Activated CD4-positive, alpha-beta T cell treated with anti-CD3 and anti-CD28 coated beads, Interleukin-2, amount 10 ng/mL, durations not matched to agents 24 days and 14 days (primary cell): ENCODE data around the gene SRPK2. TPM values are rescaled to one million over a fixed set of nuclear protein-coding genes. Genes with fewer than 3 reads are reported as not detected.
"Not testable (repeated sequence)": the region's sequence is repeated elsewhere in the genome, so short reads cannot be mapped to it uniquely, and the experiment has no call there.

ENCODE experiments used
- DNase-seq: peaks from one replicate; pipeline ENCODE4 v3.0.0; 2022
- H3K27ac Mint-ChIP-seq: one replicate; pipeline ENCODE4 v1.8.0; 2022; ENCODE audit warnings: mild to moderate bottlenecking, mixed read lengths
- H3K27me3 Mint-ChIP-seq: one replicate; pipeline ENCODE4 v1.8.0; 2022; ENCODE audit warnings: mixed read lengths
- H3K36me3 Mint-ChIP-seq: one replicate; pipeline ENCODE4 v1.8.0; 2022; ENCODE audit warnings: low read depth, mild to moderate bottlenecking, mixed read lengths
- H3K4me1 Mint-ChIP-seq: one replicate; pipeline ENCODE4 v1.8.0; 2021; ENCODE audit warnings: mixed read lengths
- H3K4me3 Mint-ChIP-seq: one replicate; pipeline ENCODE4 v1.8.0; 2022; ENCODE audit warnings: mild to moderate bottlenecking, moderate library complexity, mixed read lengths
- H3K9me3 Mint-ChIP-seq: one replicate; pipeline ENCODE4 v1.8.0; 2021; ENCODE audit warnings: mixed read lengths
- intact Hi-C: fragments of 100-400 bp; cut with micrococcal nuclease; formaldehyde crosslinking; loops from one replicate; pipeline ENCODE4 v1.15.1; 2023
- total RNA-seq: library from RNA; stranded (reverse); gene quantifications from 2 replicates; pipeline ENCODE4 v1.2.3, GENCODE V29; 2022

Gene SRPK2
- total RNA-seq, 1 donor from 2014 or later = 52.3 TPM

DNA sequence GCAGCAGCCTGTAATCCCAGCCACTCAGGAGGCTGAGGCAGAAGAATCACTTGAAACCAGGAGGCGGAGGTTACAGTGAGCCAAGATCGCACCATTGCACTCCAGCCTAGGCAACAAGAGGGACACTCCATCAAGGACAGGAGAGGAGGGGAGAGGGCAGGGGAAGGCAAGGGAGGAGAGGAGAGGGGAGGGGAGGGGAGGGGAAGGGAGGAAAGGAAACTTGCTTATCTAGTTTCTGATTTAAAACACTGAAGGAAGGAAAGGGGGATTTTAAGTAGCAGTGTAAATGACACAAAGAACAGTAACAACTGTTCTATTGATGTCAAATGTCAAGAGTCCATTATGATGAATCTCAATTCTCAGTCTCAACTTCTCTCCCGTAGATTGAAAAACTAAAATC, 43.7 kb downstream of the SRPK2 start:
- H3K4me1 Mint-ChIP-seq = peaks cover 39% of the 10 kb centered on the region
- peak overlapping the region; percentile 29 for H3K4me3 Mint-ChIP-seq

DNA sequence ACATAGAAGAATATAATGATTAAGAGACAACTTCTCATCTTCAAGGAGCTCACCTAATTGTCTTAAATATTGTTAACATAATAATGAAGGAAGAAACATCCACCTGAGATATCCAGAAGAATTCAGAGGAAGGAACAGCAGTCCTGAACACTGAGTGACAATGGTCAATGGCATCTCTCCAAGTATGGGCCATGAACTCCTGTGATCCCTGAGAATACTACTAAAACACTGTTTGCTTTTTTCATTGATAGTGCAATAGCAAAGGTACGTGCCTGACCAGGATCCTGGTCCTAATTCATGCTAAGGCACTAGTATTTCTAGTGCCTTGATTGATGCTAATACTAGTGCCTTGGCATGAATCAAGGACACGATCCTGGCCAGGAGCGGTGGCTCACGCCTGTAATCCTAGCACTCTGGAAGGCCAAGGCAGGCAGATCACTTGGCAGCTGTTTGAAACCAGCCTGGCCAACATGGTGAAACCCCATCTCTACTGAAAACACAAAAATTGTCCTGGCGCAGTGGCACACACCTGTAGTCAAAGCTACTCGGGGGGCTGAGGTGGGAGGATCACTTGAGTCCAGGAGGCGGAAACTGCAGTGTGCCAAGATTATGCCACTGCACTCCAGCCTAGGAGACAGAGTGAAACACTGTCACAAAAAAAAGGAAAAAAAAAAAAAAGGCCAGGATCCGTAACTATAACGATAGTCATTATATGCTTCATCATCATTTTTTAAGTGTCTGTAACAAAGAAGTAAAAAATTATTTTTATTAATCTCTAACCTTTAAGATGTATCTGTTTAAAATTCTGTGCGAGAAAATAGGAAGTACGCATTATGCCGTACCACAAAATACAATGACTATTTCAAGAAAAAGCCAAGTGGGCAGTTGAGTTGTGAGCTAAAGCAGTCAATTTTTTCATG, 49.1 kb downstream of the SRPK2 start:
- Mint-ChIP-seq H3K9me3 (no peaks in the 10 kb centered on the region), H3K4me1 (peaks cover 11% of the 10 kb centered on the region), H3K36me3 (no peaks in the 10 kb centered on the region), H3K4me3 (no peak overlapping the region), H3K27me3 (no peaks in the 10 kb centered on the region), H3K27ac (no peak overlapping the region)
- no peak for DNase-seq
- intact Hi-C loops = loop anchor here (5.0 to 10.0 kb wide), 3 partner anchors 187 to 417 kb away; no protein-coding TSS in a partner anchor

More for the DNA sequence above, 43.7 kb downstream of the SRPK2 start:
- Mint-ChIP-seq H3K36me3 (no peaks in the 10 kb centered on the region), H3K27me3 (no peaks in the 10 kb centered on the region), H3K27ac (peak overlapping the region; percentile 79), H3K9me3 (no peaks in the 10 kb centered on the region)
- DNase-seq = no peak
- intact Hi-C loops = loop anchor here (1.0 to 10.0 kb wide), 4 partner anchors 44 to 400 kb away; partner anchors contain the start of gene SRPK2

DNA sequence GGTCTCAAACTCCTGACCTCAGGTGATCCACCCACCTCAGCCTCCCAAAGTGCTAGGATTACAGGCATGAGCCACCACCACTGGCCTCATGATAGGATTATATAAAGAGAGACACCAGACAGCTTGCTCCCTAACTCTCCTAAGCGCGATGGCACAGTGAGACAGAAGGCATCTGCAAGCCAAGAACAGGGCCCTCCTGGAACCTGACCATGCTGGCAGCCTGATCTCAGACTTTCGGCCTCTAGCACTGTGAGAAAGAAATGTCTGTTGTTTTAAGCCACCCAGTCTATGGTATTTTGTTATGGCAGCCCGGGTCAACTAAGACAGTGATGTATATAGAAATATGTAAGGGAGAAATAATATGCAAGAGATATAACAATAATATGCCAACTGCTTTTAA, 51.2 kb downstream of the SRPK2 start:
- Mint-ChIP-seq H3K27ac (no peak overlapping the region), H3K9me3 (no peaks in the 10 kb centered on the region), H3K27me3 (no peaks in the 10 kb centered on the region), H3K36me3 (no peaks in the 10 kb centered on the region), H3K4me3 (no peak overlapping the region), H3K4me1 (peaks cover 5% of the 10 kb centered on the region)
- DNase-seq = no peak
- intact Hi-C loops = loop anchor here (5.0 kb wide), 2 partner anchors 185 to 415 kb away; no protein-coding TSS in a partner anchor

- Mint-ChIP-seq H3K27me3 (no peaks in the 10 kb centered on the region), H3K27ac (no peak overlapping the region), H3K9me3 (no peaks in the 10 kb centered on the region), H3K4me3 (no peak overlapping the region), H3K36me3 (no peaks in the 10 kb centered on the region), H3K4me1 (peaks cover 5% of the 10 kb centered on the region)
- DNase-seq = no peak
- intact Hi-C loops = loop anchor here (5.0 kb wide), 2 partner anchors 184 to 414 kb away; no protein-coding TSS in a partner anchor
These were observed 52.7 kb downstream of the SRPK2 start for GRCh38 chr7:105336009-105336408.

DNA sequence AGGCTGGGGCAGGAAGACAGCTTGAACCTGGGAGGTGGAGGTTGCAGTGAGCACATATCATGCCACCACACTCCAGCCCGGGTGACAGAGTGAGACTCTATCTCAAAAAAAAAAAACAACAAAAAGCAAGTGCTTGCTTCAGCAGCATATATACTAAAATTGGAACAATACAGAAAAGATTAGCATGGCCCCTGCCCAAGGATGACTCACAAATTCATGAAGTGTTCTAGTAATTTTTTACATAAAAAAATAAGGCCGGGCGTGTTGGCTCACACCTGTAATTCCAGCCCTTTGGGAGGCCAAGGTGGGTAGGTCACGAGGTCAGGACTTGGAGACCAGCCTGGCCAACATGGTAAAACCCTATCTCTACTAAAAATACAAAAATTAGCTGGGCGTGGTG, 56.1 kb downstream of the SRPK2 start:
- H3K9me3 Mint-ChIP-seq, H3K36me3 Mint-ChIP-seq, H3K4me1 Mint-ChIP-seq, H3K4me3 Mint-ChIP-seq, DNase-seq, H3K27ac Mint-ChIP-seq, H3K27me3 Mint-ChIP-seq, intact Hi-C loops: not testable (repeated sequence)

GRCh38 chr7:105330526-105330925, 58.2 kb downstream of the SRPK2 start:
- DNase-seq = no peak
- no peaks in the 10 kb centered on the region for H3K27me3 Mint-ChIP-seq
- H3K4me1 Mint-ChIP-seq = peaks cover 15% of the 10 kb centered on the region
- H3K36me3 Mint-ChIP-seq = no peaks in the 10 kb centered on the region
- no peaks in the 10 kb centered on the region for H3K9me3 Mint-ChIP-seq
- no peak overlapping the region for H3K27ac Mint-ChIP-seq
- intact Hi-C loops = no loop called here
- H3K4me3 Mint-ChIP-seq = no peak overlapping the region

GRCh38 chr7:105327201-105327600, 61.5 kb downstream of the SRPK2 start:
- H3K36me3 Mint-ChIP-seq = peaks cover under 1% of the 10 kb centered on the region
- H3K27ac Mint-ChIP-seq = no peak overlapping the region
- no peaks in the 10 kb centered on the region for H3K27me3 Mint-ChIP-seq
- no peak for DNase-seq
- H3K9me3 Mint-ChIP-seq = no peaks in the 10 kb centered on the region
- peaks cover 20% of the 10 kb centered on the region for H3K4me1 Mint-ChIP-seq
- no peak overlapping the region for H3K4me3 Mint-ChIP-seq
- intact Hi-C loops = no loop called here

GRCh38 chr7:105325216-105325904, 63.4 kb downstream of the SRPK2 start:
- Mint-ChIP-seq H3K27me3 (no peaks in the 10 kb centered on the region), H3K27ac (no peak overlapping the region), H3K9me3 (no peaks in the 10 kb centered on the region), H3K4me3 (no peak overlapping the region), H3K4me1 (peaks cover 19% of the 10 kb centered on the region), H3K36me3 (peaks cover 4% of the 10 kb centered on the region)
- intact Hi-C loops = no loop called here
- no peak for DNase-seq

DNA sequence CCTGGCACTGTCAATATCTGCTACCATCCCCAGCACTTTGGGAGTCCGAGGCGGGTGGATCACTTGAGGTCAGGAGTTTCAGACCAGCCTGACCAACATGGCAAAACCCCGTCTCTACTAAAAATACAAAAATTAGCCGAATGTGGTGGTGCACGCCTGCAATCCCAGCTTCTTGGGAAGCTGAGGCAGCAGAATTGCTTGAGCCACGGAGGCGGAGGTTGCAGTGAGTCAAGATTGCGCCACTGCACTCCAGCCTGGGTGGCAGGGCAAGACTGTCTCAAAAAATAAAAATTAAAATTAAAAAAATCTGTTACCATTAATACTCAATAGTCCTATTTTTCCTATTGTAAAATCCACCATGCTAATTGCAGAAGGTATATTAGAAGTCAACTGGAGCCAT, 64.1 kb downstream of the SRPK2 start:
- intact Hi-C loops, DNase-seq, H3K9me3 Mint-ChIP-seq, H3K27ac Mint-ChIP-seq, H3K4me3 Mint-ChIP-seq, H3K27me3 Mint-ChIP-seq, H3K36me3 Mint-ChIP-seq: not testable (repeated sequence)
- H3K4me1 Mint-ChIP-seq = peaks cover 23% of the 10 kb centered on the region

DNA sequence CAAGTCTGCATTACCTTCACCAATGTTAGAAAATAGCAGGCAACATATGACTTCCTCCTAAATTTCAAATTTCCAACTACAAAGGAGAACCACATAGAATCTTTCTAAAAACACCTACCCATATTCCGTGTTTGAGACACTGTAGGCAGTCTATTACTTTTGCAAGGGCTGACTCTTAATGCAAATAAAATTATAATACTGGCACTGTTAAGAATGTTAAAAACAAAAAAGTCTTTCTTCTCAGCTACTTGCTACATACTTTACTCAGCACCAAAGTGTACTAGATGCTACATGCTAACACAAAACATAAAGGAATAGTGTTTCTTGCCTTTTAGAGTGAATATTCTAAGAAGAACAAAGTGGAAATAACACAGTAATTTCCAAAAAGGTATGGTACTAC, 65.4 kb downstream of the SRPK2 start:
- no peaks in the 10 kb centered on the region for H3K9me3 Mint-ChIP-seq
- intact Hi-C loops = no loop called here
- no peak overlapping the region for H3K27ac Mint-ChIP-seq
- peaks cover 4% of the 10 kb centered on the region for H3K36me3 Mint-ChIP-seq
- peaks cover 18% of the 10 kb centered on the region for H3K4me1 Mint-ChIP-seq
- H3K4me3 Mint-ChIP-seq = no peak overlapping the region
- no peak for DNase-seq
- H3K27me3 Mint-ChIP-seq = no peaks in the 10 kb centered on the region

DNA sequence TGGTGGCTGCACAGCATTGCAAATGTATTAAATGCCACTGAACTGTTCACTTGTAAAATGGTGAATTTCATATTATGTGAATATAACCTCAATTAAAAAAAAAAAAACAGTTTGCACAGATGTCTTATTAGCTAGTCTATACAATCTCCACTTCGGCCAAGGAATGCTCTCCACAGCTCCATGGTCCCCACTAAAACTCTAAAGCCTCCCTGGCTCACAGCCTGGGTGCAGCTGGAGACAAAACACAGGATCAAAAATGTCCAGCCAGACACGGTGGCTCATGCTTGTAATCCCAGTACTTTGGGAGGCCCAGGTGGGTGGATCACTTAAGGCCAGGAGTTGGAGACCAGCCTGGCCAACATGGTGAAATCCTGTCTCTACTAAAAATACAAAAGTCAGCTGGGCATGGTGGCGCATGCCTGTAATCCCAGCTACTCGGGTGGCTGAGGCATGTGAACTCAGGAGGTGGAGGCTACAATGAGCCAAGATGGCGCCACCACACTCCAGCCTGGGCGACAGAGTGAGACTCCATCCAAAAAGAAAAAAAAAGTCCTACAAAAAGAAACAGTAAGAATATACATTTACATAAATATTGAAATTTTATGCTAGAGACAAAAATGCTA, 66.0 kb downstream of the SRPK2 start:
- Mint-ChIP-seq H3K27me3 (no peaks in the 10 kb centered on the region), H3K36me3 (peaks cover 4% of the 10 kb centered on the region), H3K4me1 (peaks cover 18% of the 10 kb centered on the region), H3K9me3 (no peaks in the 10 kb centered on the region), H3K4me3 (no peak overlapping the region), H3K27ac (no peak overlapping the region)
- intact Hi-C loops = no loop called here
- no peak for DNase-seq

DNA sequence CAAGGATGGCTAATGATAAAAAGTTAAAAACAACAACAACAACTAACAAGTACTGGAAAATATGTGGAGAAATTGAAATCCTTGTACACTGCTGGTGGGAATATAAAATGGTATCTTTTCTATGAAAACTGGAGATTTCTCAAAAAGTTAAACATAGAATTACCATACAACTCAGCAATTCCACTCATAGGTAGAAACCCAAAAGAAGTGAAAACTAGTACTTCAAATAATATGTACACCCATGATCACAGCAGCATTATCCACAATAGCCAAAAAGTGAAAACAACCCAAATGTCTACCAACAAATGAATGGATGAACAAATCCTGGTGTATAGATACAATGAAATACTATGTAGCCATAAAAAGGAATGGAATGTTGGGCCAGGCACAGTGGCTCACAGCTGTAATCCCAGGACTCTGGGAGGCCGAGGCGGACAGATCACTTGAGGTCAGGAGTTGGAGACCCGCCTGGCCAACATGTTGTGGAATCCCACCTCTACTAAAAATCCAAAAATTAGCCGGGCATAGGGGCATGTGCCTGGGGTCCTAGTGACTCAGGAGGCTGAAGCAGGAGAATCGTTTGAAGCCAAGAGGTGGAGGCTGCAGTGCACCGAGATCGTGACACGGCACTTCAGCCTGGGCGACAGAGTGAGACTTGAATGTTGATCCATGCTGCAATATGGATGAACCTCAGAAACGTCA, 66.8 kb downstream of the SRPK2 start:
- DNase-seq = no peak
- H3K4me1 Mint-ChIP-seq = peaks cover 15% of the 10 kb centered on the region
- H3K27ac Mint-ChIP-seq = no peak overlapping the region
- peaks cover 4% of the 10 kb centered on the region for H3K36me3 Mint-ChIP-seq
- no peak overlapping the region for H3K4me3 Mint-ChIP-seq
- intact Hi-C loops = no loop called here
- no peaks in the 10 kb centered on the region for H3K9me3 Mint-ChIP-seq
- H3K27me3 Mint-ChIP-seq = no peaks in the 10 kb centered on the region

DNA sequence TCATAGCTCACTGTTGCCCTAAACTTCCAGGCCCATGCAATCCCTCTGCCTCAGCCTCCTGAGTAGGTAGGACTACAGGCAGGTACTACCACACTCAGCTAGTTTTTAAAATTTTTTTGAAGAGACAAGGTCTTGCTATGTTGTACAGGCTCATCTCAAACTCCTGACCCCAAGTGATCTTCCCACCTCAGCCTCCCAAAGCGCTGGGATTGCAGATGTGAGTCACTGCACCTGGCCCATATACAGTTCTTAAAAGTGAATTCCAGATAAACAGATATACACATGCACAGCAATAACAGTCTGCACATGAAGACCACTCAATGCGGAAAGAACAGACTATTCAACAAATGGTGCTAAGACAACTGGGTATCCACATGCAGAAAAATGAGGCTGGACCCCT, 67.8 kb downstream of the SRPK2 start:
- H3K4me3 Mint-ChIP-seq = no peak overlapping the region
- intact Hi-C loops = no loop called here
- H3K4me1 Mint-ChIP-seq = peaks cover 10% of the 10 kb centered on the region
- no peaks in the 10 kb centered on the region for H3K27me3 Mint-ChIP-seq
- no peak overlapping the region for H3K27ac Mint-ChIP-seq
- peaks cover 4% of the 10 kb centered on the region for H3K36me3 Mint-ChIP-seq
- DNase-seq = no peak
- H3K9me3 Mint-ChIP-seq = no peaks in the 10 kb centered on the region
